Astrocyte (in vitro differentiated cells and primary cell): Measurements from ENCODE around the gene STUM. TPM values are rescaled to one million over a fixed set of nuclear protein-coding genes. Genes with fewer than 3 reads are reported as not detected.
"Not testable (repeated sequence)": the region's sequence is repeated elsewhere in the genome, so short reads cannot be mapped to it uniquely, and the experiment has no call there.

Experiments
- DNase-seq: peaks from one replicate; pipeline ENCODE4 v3.0.0-alpha.2; 2010; ENCODE audit warnings: low read depth
- FAIRE-seq: peaks from 2 replicates; lab custom pipeline; 2011; peaks lifted over from hg19 to GRCh38; lab: Jason Lieb, UNC
- H2AFZ ChIP-seq: 2 replicates; pipeline ENCODE4 v1.6.0; 2012; ENCODE audit warnings: low read depth, low read length, inconsistent platforms
- H3K27ac ChIP-seq: 2 replicates; pipeline ENCODE4 v1.5.1; 2011; ENCODE audit warnings: low read depth, low read length, inconsistent platforms
- H3K27me3 ChIP-seq: 2 replicates; pipeline ENCODE4 v1.6.0; 2011; ENCODE audit warnings: low read length, inconsistent platforms; ENCODE audit not compliant: insufficient read depth
- H3K36me3 ChIP-seq: 2 replicates; pipeline ENCODE4 v1.5.1; 2011; ENCODE audit warnings: low read length, inconsistent platforms; ENCODE audit not compliant: insufficient read depth
- H3K4me1 ChIP-seq: 2 replicates; pipeline ENCODE4 v1.5.1; 2011; ENCODE audit warnings: low read length, inconsistent platforms; ENCODE audit not compliant: insufficient read depth
- H3K4me2 ChIP-seq: 2 replicates; pipeline ENCODE4 v1.6.0; 2012; ENCODE audit warnings: low read length, inconsistent platforms
- H3K4me3 ChIP-seq: 2 replicates; pipeline ENCODE4 v1.5.1; 2011; ENCODE audit warnings: low read depth, mild to moderate bottlenecking, low read length, inconsistent platforms; ENCODE audit not compliant: insufficient read depth
- H3K79me2 ChIP-seq: 2 replicates; pipeline ENCODE4 v1.6.0; 2012; ENCODE audit warnings: mild to moderate bottlenecking, low read length, inconsistent platforms; ENCODE audit not compliant: insufficient read depth
- H3K9ac ChIP-seq: 2 replicates; pipeline ENCODE4 v1.6.0; 2012; ENCODE audit warnings: mild to moderate bottlenecking, low read length, inconsistent platforms
- H3K9me3 ChIP-seq: 2 replicates; pipeline ENCODE4 v1.5.1; 2012; ENCODE audit warnings: low read depth, mild to moderate bottlenecking, low read length, inconsistent platforms; ENCODE audit not compliant: insufficient read depth
- H4K20me1 ChIP-seq: 2 replicates; pipeline ENCODE4 v1.6.0; 2012; ENCODE audit warnings: low read length, inconsistent platforms; ENCODE audit not compliant: insufficient read depth
- H3K27ac Mint-ChIP-seq: one replicate; pipeline ENCODE4 v1.8.0; 2021; ENCODE audit warnings: mild to moderate bottlenecking, mixed read lengths; ENCODE audit not compliant: unreplicated experiment
- H3K27me3 Mint-ChIP-seq: one replicate; pipeline ENCODE4 v1.8.0; 2021; ENCODE audit warnings: low read depth, mixed read lengths; ENCODE audit not compliant: unreplicated experiment
- H3K36me3 Mint-ChIP-seq: one replicate; pipeline ENCODE4 v1.8.0; 2021; ENCODE audit warnings: low read depth, mixed read lengths; ENCODE audit not compliant: unreplicated experiment
- H3K4me1 Mint-ChIP-seq: one replicate; pipeline ENCODE4 v1.8.0; 2021; ENCODE audit warnings: low read depth, mixed read lengths; ENCODE audit not compliant: unreplicated experiment
- H3K4me3 Mint-ChIP-seq: one replicate; pipeline ENCODE4 v1.8.0; 2021; ENCODE audit warnings: mild to moderate bottlenecking, moderate library complexity, mixed read lengths; ENCODE audit not compliant: unreplicated experiment
- H3K9me3 Mint-ChIP-seq: one replicate; pipeline ENCODE4 v1.8.0; 2021; ENCODE audit warnings: mild to moderate bottlenecking, mixed read lengths; ENCODE audit not compliant: unreplicated experiment
- EZH2 ChIP-seq: IDR thresholded peaks from 2 replicates; pipeline ENCODE4 v1.6.1; 2012; ENCODE audit warnings: mild to moderate bottlenecking, low read length, inconsistent platforms; ENCODE audit not compliant: insufficient read depth
- total RNA-seq: library from RNA; stranded (reverse); gene quantifications from 2 replicates; pipeline ENCODE4 v1.2.1, GENCODE V29; 2021
- TF ChIP-seq, protein P1 (sequence below): IDR thresholded peaks from 2 replicates; pipeline ENCODE4 v1.5.1; 2011; ENCODE audit warnings: low read depth, mild to moderate bottlenecking, inconsistent platforms, low read length, moderate library complexity; ENCODE audit not compliant: insufficient read depth

The STUM gene
- total RNA-seq, 1 donor from 2014 or later, result not detected

DNA sequence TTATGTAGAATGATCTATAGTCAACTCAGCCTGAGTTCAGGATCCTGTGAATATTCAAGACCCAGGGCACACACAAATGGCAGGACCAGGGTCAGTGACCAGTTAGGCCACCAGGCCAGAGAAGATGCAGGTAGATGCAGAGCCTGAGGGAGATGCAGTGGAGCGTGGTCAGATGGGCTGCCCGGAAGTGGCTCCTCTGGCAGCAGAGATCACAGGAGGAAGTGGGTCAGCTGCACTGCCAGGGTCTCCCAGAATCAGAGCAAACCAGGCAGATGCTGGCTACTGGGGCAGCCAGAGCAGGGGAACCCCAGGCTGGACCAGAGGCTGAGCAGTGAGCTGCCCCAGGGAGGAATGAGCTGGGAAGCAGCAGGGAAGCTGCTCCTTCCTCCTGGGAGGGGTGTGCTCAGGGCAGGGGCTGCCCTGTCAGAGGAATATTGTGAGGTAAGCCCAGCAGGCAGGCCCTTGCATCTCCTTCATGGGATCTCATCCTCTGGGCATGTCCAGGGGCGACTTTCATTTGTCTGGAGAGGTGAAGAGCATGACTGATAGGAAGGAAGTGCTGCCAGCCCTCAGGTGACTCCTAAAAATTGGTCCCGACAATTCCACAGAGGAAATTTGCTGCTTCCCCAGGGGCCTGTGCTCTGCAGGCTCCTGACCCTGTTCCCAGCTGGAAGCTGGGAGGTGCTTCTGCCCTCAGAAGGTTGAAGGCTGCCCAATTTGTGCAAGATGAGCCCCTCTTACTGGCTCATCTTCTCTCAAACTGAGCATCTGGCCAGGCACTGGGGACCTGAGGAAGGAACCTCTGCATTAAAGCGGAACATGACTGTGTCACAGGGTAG, 49.3 kb downstream of the STUM start:
- no peak for TF ChIP-seq EZH2
- TF ChIP-seq, protein P1, sequence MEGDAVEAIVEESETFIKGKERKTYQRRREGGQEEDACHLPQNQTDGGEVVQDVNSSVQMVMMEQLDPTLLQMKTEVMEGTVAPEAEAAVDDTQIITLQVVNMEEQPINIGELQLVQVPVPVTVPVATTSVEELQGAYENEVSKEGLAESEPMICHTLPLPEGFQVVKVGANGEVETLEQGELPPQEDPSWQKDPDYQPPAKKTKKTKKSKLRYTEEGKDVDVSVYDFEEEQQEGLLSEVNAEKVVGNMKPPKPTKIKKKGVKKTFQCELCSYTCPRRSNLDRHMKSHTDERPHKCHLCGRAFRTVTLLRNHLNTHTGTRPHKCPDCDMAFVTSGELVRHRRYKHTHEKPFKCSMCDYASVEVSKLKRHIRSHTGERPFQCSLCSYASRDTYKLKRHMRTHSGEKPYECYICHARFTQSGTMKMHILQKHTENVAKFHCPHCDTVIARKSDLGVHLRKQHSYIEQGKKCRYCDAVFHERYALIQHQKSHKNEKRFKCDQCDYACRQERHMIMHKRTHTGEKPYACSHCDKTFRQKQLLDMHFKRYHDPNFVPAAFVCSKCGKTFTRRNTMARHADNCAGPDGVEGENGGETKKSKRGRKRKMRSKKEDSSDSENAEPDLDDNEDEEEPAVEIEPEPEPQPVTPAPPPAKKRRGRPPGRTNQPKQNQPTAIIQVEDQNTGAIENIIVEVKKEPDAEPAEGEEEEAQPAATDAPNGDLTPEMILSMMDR, result no peak
- H2AFZ ChIP-seq, result no peak overlapping the region
- H3K4me2 ChIP-seq, result no peak overlapping the region
- no peaks in the 10 kb centered on the region for H3K9me3 ChIP-seq
- H3K36me3 ChIP-seq, result no peaks in the 10 kb centered on the region
- H3K27ac Mint-ChIP-seq, result no peak overlapping the region
- H3K27me3 ChIP-seq, result peaks cover 9% of the 10 kb centered on the region
- H3K4me3 Mint-ChIP-seq, result no peak overlapping the region
- H3K27me3 Mint-ChIP-seq, result peaks cover 37% of the 10 kb centered on the region
- no peak for DNase-seq
- H3K9ac ChIP-seq, result no peak overlapping the region
- no peaks in the 10 kb centered on the region for H3K4me1 ChIP-seq
- H3K79me2 ChIP-seq, result no peaks in the 10 kb centered on the region
- no peaks in the 10 kb centered on the region for H4K20me1 ChIP-seq
- H3K27ac ChIP-seq, result no peak overlapping the region
- peaks cover 6% of the 10 kb centered on the region for H3K36me3 Mint-ChIP-seq
- no peak for FAIRE-seq
- H3K4me3 ChIP-seq, result no peak overlapping the region
- H3K9me3 Mint-ChIP-seq, result peaks cover 16% of the 10 kb centered on the region
- H3K4me1 Mint-ChIP-seq, result peaks cover 4% of the 10 kb centered on the region

DNA sequence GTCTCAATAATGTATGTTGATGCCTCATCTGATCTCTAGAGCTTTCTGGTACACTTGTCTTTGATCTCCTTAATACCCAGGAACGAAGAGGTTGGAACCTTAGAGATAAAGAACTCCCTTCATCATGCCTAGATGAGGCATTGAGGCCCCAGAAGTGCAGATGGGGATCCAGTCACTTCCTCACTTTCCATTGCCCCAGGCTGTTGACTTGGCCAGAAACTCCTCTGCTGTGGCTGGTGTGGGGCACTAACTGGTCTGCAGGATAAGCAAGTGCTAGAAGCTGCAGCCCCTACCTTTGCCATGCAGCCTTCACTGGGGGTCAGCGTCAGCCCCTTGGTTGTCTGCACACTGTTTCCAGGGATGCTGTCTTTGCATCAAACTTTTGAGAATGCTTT, 49.9 kb downstream of the STUM start:
- peaks cover 5% of the 10 kb centered on the region for H3K27me3 ChIP-seq
- no peak overlapping the region for H3K4me3 ChIP-seq
- H3K27ac Mint-ChIP-seq, result no peak overlapping the region
- peaks cover 33% of the 10 kb centered on the region for H3K27me3 Mint-ChIP-seq
- H3K4me3 Mint-ChIP-seq, result no peak overlapping the region
- no peak overlapping the region for H3K27ac ChIP-seq
- no peaks in the 10 kb centered on the region for H3K36me3 ChIP-seq
- no peak overlapping the region for H3K9ac ChIP-seq
- H3K4me1 ChIP-seq, result no peaks in the 10 kb centered on the region
- H3K4me2 ChIP-seq, result no peak overlapping the region
- no peaks in the 10 kb centered on the region for H3K79me2 ChIP-seq
- peaks cover 8% of the 10 kb centered on the region for H3K4me1 Mint-ChIP-seq
- FAIRE-seq, result no peak
- H3K9me3 ChIP-seq, result no peaks in the 10 kb centered on the region
- TF ChIP-seq EZH2, result no peak
- TF ChIP-seq, protein P1, result no peak
- H2AFZ ChIP-seq, result no peak overlapping the region
- DNase-seq, result no peak
- H3K36me3 Mint-ChIP-seq, result peaks cover 6% of the 10 kb centered on the region
- peaks cover 16% of the 10 kb centered on the region for H3K9me3 Mint-ChIP-seq
- H4K20me1 ChIP-seq, result no peaks in the 10 kb centered on the region

DNA sequence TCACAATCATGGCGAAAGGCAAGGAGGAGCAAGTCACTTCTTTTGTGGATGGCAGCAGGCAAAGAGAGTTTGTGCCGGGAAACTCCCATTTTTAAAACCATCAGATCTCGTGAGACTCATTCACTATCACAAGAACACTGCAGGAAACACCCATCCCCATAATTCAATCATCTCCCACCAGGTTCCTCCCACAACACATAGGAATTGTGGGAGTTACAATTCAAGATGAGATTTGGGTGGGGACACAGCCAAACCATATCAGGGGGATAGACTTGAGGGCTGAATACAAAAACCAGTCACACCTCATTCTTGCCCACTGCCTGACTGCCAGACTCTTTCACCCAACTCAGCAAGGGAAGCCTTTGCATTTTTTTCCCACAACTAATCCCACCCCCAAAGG, 50.4 kb downstream of the STUM start:
- H2AFZ ChIP-seq, H3K4me2 ChIP-seq, H3K9ac ChIP-seq, H3K4me3 Mint-ChIP-seq, H3K27ac Mint-ChIP-seq, H3K79me2 ChIP-seq, H3K4me1 ChIP-seq, FAIRE-seq, H3K4me1 Mint-ChIP-seq, DNase-seq, H3K36me3 ChIP-seq, H3K27ac ChIP-seq, H3K27me3 ChIP-seq, H3K9me3 ChIP-seq, H3K36me3 Mint-ChIP-seq, H4K20me1 ChIP-seq, H3K4me3 ChIP-seq: not testable (repeated sequence)
- peaks cover 28% of the 10 kb centered on the region for H3K27me3 Mint-ChIP-seq
- peaks cover 15% of the 10 kb centered on the region for H3K9me3 Mint-ChIP-seq
